ENCODE measurements around the gene TRIM40. TPM values are rescaled to one million over a fixed set of nuclear protein-coding genes. Genes with fewer than 3 reads are reported as not detected.
"Not testable (repeated sequence)": the region's sequence is repeated elsewhere in the genome, so short reads cannot be mapped to it uniquely, and the experiment has no call there.

TRIM40 gene
- total RNA-seq, 1 donor from 2014 or later = not detected

DNA sequence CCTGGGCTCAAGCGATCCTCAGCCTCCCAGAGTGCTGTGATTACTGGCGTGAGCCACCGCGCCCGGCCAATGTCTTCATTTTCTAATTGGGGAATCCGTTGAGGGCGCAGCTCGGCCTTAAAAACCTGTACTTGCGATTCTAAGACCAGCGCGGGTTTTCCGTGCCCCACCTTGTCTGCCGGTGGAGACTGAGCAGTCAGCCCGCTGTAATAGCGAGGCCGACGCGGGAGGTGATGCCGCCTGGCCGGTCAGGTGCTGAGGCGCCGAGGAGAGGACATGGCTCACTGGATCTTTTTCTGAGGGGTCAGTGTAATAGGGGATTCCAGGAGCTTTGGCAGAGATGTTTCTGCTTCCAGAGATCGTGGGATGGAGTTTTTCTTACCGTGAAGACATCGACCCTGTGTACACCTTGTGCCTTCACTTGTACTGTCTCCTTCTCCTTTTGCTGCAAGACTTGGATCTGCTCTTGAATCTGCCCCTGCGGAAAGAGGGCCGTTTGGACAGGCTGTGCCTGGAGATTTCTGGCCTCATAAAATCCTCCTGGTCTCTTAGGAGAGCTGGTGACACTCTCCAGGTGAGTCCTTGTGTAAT is 24.6 kb upstream of the TRIM40 start:
- Mint-ChIP-seq H3K4me3 (ENCODE audit: unreplicated experiment) (no peak overlapping the region), H3K27me3 (ENCODE audit: low read depth) (peaks cover 54% of the 10 kb centered on the region), H3K9me3 (ENCODE audit: low read depth) (no peaks in the 10 kb centered on the region), H3K27ac (ENCODE audit: unreplicated experiment) (no peak overlapping the region), H3K36me3 (ENCODE audit: low read depth) (peaks cover 2% of the 10 kb centered on the region), H3K4me1 (ENCODE audit: low read depth) (no peaks in the 10 kb centered on the region)
- DNase-seq (ENCODE audit: low spot score) = no peak
- TF ChIP-seq, protein P1, sequence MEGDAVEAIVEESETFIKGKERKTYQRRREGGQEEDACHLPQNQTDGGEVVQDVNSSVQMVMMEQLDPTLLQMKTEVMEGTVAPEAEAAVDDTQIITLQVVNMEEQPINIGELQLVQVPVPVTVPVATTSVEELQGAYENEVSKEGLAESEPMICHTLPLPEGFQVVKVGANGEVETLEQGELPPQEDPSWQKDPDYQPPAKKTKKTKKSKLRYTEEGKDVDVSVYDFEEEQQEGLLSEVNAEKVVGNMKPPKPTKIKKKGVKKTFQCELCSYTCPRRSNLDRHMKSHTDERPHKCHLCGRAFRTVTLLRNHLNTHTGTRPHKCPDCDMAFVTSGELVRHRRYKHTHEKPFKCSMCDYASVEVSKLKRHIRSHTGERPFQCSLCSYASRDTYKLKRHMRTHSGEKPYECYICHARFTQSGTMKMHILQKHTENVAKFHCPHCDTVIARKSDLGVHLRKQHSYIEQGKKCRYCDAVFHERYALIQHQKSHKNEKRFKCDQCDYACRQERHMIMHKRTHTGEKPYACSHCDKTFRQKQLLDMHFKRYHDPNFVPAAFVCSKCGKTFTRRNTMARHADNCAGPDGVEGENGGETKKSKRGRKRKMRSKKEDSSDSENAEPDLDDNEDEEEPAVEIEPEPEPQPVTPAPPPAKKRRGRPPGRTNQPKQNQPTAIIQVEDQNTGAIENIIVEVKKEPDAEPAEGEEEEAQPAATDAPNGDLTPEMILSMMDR (IDR thresholded peaks at IDR 0.05) = no peak

DNA sequence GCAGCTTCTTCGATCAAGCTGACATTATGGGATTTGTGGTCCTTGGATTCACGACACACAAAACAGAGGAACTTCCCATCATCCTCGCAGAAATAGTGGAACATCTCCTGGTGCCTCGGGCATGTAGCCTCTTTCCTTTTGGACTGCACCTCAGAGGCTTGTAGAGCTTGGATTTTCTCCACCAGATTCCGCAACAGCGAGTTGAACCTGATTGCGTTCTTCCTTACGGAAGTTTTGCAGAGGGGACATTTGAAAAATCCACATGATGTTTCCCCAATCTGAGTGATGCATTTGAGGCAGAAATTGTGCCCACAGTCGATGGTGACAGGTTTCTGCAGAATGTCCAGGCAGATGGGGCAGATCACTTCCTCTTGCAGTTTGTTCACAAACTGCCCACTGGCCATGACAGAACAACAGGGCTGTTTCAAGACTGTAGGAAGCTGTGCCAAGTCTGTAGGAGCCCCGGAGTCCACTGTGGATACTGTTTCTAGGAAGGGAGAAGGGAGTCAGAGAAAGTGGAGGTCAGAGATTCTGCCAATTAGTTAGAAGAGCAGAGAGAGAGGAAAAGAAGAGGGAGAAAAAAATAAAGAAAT is 23.4 kb upstream of the TRIM40 start:
- H3K4me3 Mint-ChIP-seq (ENCODE audit: unreplicated experiment) = no peak overlapping the region
- TF ChIP-seq, protein P1 (IDR thresholded peaks at IDR 0.05) = no peak
- H3K4me1 Mint-ChIP-seq (ENCODE audit: low read depth) = no peaks in the 10 kb centered on the region
- H3K9me3 Mint-ChIP-seq (ENCODE audit: low read depth) = no peaks in the 10 kb centered on the region
- peaks cover 54% of the 10 kb centered on the region for H3K27me3 Mint-ChIP-seq (ENCODE audit: low read depth)
- DNase-seq (ENCODE audit: low spot score) = no peak
- no peak overlapping the region for H3K27ac Mint-ChIP-seq (ENCODE audit: unreplicated experiment)
- H3K36me3 Mint-ChIP-seq (ENCODE audit: low read depth) = peaks cover 2% of the 10 kb centered on the region

DNA sequence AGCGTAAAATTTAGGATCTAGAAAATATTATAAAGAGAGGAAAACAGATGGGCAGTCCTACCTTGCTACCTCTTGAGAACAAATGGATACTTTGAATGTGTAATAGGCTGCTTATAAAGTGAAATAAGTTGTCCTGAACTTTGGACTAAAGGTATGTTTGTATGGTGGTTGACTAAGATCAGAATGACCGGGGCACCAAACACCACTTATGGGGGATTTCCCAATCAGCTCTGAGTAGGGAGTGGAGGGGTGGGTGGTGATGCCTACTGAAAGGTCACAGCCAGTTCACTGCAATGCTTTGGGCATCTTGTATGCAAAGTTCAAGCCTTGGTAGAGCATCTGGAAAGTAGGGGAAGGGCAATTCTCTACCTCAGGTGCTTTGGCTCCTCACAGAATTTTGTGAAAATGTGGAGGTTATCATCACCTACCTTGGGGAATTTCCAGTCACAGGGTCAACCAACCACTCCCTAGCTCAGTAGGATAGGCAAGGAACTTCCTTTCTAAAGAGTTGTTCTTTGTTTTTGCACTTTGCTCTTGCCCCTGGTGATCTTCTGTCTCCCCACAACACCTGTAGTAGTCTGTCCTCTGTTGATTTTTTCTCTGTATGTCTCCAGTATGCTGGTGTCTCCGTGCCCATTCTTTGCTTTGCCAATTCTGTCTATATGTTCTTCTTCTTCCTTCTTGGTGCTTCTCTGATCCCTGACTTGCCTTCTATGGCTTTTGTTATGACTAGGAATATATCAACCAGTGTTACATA is 22.8 kb upstream of the TRIM40 start, which contains the start of gene TRIM31:
Gene TRIM31 (minus strand): TSS at position 88 of the 757 bp plus-strand sequence. CDS start 285 bp downstream, outside the sequence.
- Mint-ChIP-seq H3K4me3 (ENCODE audit: unreplicated experiment) (no peak within 1 kb of the TSS), H3K36me3 (ENCODE audit: low read depth) (no peaks in the 10 kb centered on the region), H3K27me3 (ENCODE audit: low read depth) (peaks cover 50% of the 10 kb centered on the region), H3K27ac (ENCODE audit: unreplicated experiment) (no peak within 1 kb of the TSS), H3K9me3 (ENCODE audit: low read depth) (no peaks in the 10 kb centered on the region), H3K4me1 (ENCODE audit: low read depth) (no peaks in the 10 kb centered on the region)
- DNase-seq (ENCODE audit: low spot score) = no peak
- TF ChIP-seq, protein P1 (IDR thresholded peaks at IDR 0.05) = no peak

DNA sequence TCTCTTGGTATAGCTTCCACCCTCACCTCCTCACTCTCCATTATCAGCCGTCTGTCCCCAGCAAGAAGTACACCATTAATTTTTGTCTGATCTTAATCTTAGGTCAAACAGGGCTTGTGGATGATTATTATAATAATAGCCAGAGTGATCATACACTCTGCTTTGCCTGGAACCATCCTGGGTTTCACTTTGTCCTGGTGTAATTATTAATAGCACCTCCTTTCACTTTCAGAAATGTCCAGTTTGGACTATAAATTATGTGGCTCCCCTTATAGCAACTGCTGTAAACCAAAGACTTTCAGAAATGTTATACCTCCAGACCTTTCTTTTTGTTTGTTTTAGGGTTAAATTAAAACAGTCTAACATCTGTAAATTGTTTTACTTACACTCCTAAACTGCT is 22.1 kb upstream of the TRIM40 start:
- DNase-seq (ENCODE audit: low spot score) = no peak
- no peak overlapping the region for H3K4me3 Mint-ChIP-seq (ENCODE audit: unreplicated experiment)
- H3K9me3 Mint-ChIP-seq (ENCODE audit: low read depth) = no peaks in the 10 kb centered on the region
- H3K27me3 Mint-ChIP-seq (ENCODE audit: low read depth) = peaks cover 45% of the 10 kb centered on the region
- H3K4me1 Mint-ChIP-seq (ENCODE audit: low read depth) = no peaks in the 10 kb centered on the region
- H3K36me3 Mint-ChIP-seq (ENCODE audit: low read depth) = no peaks in the 10 kb centered on the region
- H3K27ac Mint-ChIP-seq (ENCODE audit: unreplicated experiment) = no peak overlapping the region
- TF ChIP-seq, protein P1 (IDR thresholded peaks at IDR 0.05) = no peak

DNA sequence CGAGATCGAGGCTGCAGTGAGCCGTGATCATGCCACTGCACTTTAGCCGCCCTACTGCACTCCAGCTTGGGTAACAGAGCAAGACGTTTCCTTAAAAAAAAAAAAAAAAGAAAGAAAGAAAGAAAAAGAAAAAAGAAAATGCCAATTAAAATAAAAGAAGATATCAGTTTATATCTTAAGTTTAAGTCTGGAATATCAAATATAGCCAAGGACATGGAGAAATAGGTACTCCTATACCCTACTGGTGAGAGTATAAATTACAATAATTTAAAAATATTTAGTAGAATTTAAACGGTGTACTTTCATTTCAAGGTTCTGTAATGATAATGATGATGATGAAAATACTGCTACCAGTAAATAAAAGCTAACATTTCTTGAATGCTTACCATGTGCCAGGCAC is 19.2 kb upstream of the TRIM40 start:
- no peaks in the 10 kb centered on the region for H3K4me1 Mint-ChIP-seq (ENCODE audit: low read depth)

DNA sequence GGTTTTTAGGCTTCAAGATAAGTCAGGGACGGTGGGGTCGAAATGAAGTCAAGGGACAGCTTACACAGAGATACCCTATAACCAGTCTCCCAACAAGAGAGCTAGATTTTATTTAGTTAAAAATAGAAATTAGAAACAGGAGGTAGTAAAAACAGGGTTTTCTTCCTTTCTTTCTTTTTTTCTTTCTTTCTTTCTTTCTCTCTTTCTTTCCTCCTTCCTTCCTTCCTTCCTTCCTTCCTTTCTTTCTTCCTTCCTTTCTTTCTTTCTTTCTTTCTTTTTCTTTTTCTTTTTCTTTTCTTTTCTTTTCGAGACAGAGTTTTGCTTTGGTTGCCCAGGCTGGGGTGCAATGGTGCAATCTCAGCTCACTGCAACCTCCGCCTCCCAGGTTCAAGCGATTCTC is 17.2 kb upstream of the TRIM40 start:
- H3K4me3 Mint-ChIP-seq (ENCODE audit: unreplicated experiment); H3K27ac Mint-ChIP-seq (ENCODE audit: unreplicated experiment); H3K9me3 Mint-ChIP-seq (ENCODE audit: low read depth); H3K36me3 Mint-ChIP-seq (ENCODE audit: low read depth); H3K4me1 Mint-ChIP-seq (ENCODE audit: low read depth); DNase-seq (ENCODE audit: low spot score): not testable (repeated sequence)
- peaks cover 19% of the 10 kb centered on the region for H3K27me3 Mint-ChIP-seq (ENCODE audit: low read depth)

More for the DNA sequence above, 19.2 kb upstream of the TRIM40 start:
- H3K4me3 Mint-ChIP-seq (ENCODE audit: unreplicated experiment) = no peak overlapping the region
- peaks cover 27% of the 10 kb centered on the region for H3K27me3 Mint-ChIP-seq (ENCODE audit: low read depth)
- H3K36me3 Mint-ChIP-seq (ENCODE audit: low read depth) = no peaks in the 10 kb centered on the region
- DNase-seq (ENCODE audit: low spot score) = no peak
- H3K27ac Mint-ChIP-seq (ENCODE audit: unreplicated experiment) = no peak overlapping the region
- TF ChIP-seq, protein P1 (IDR thresholded peaks at IDR 0.05) = peak; percentile 60
- H3K9me3 Mint-ChIP-seq (ENCODE audit: low read depth) = no peaks in the 10 kb centered on the region
